ENCODE results near the gene PAQR7. TPM values are rescaled to one million over a fixed set of nuclear protein-coding genes. Genes with fewer than 3 reads are reported as not detected.

The PAQR7 gene
- total RNA-seq, 1 donor from 2014 or later = 9.4 TPM

DNA sequence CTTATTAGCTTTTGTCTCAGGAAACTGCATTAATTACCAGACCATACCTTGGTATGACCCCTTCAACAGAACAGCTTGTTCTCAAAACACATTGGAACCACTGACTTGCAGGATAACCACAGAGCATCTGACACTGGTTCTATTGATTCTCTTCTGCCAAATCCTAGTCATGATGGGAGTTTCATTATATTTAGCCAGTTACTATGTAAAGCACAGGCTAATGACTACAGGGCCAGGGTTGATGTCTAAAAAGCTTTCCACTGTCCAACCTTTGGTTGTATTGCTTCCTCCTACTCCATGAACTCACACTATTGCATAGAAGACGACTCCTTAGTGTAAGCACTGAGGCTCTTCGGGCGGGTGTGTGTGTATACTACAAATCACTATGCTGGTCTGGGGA is 27.0 kb upstream of the PAQR7 start:
- DNase-seq (ENCODE audit: low read depth) = no peak
- no peak overlapping the region for H3K4me3 ChIP-seq (ENCODE audit: low read depth, low read length)
- TF ChIP-seq, protein P1, sequence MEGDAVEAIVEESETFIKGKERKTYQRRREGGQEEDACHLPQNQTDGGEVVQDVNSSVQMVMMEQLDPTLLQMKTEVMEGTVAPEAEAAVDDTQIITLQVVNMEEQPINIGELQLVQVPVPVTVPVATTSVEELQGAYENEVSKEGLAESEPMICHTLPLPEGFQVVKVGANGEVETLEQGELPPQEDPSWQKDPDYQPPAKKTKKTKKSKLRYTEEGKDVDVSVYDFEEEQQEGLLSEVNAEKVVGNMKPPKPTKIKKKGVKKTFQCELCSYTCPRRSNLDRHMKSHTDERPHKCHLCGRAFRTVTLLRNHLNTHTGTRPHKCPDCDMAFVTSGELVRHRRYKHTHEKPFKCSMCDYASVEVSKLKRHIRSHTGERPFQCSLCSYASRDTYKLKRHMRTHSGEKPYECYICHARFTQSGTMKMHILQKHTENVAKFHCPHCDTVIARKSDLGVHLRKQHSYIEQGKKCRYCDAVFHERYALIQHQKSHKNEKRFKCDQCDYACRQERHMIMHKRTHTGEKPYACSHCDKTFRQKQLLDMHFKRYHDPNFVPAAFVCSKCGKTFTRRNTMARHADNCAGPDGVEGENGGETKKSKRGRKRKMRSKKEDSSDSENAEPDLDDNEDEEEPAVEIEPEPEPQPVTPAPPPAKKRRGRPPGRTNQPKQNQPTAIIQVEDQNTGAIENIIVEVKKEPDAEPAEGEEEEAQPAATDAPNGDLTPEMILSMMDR (conservative IDR thresholded peaks at IDR 0.05; ENCODE audit: low read depth, low read length) = no peak

DNA sequence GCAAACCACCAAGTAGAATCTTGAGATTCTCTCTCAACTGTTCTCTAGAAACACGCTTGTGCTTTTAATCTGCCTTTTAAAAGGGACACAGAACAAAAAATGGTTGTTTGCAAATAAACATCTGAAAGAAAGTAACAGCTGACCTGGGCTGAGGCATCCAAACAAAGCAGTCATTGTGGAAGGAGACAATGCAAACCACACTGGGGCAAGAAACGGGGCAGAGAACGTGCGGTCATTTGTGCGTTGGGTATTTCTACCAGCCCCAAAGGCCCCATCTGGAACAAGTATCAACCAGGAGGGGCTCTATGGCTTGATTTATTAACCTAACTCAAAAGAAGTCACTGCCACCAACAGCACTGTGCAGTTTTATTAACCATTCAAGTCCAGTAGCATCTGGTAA is 24.7 kb upstream of the PAQR7 start:
- DNase-seq (ENCODE audit: low read depth) = no peak
- H3K4me3 ChIP-seq (ENCODE audit: low read depth, low read length) = no peak overlapping the region
- TF ChIP-seq, protein P1 (conservative IDR thresholded peaks at IDR 0.05; ENCODE audit: low read depth, low read length) = no peak

DNA sequence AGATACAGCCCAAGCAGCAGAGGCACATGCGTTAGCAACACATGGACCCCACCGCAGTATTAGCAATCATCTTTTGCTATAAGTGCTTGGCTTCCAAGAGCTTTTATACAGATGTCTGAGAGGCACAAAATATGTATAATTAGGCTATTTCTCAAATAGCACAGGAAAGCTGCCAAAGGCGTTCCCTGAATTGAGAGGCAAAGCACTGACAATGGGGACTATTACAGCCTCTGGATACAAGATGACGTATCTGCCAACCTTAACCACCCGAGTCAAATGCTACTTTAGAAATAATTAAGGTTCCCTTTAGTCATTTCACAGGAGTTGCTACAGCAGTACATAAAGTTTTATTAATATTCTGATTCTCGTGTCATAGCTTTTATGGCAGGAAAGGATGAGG is 24.3 kb upstream of the PAQR7 start:
- H3K4me3 ChIP-seq (ENCODE audit: low read depth, low read length) = no peak overlapping the region
- TF ChIP-seq, protein P1 (conservative IDR thresholded peaks at IDR 0.05; ENCODE audit: low read depth, low read length) = no peak
- no peak for DNase-seq (ENCODE audit: low read depth)

DNA sequence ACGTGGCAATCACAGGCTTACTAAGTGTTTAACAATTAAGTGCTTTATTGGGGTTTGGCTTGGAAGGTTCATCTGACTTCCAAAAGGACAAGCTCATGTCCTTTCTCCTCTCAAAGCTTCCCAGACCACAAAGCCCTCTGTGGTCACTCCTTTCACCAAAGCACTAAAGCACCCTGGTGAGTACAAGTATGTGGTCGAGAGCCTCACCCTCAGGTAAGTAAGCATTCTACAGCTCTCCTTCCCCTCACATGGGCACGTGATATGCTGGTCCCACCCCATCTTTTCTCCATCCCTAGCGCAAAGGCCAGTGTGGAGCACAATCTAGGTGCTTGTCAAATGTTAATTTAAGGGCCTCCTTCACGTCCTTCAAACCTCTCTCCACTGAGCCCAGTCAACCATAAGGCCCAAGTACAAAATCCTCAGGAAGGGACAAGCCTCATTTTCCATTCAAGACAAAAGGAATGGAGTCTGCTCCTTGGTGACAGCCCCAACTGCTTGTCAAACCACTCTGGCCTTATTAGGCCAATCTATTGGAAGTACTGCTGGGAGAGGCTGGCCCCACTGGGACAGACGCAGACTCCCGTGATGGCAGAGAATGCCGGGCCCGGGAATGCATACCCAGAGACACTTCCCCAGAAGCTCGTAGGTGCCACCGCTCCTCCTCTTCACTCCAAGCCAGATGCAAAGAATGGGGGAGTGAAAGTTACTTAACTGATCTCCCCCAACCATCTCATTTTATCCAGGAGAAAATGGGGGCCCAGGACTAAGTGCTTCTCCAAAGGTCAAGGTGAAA is 22.9 kb upstream of the PAQR7 start:
- DNase-seq (ENCODE audit: low read depth) = no peak
- H3K4me3 ChIP-seq (ENCODE audit: low read depth, low read length) = no peak overlapping the region
- TF ChIP-seq, protein P1 (conservative IDR thresholded peaks at IDR 0.05; ENCODE audit: low read depth, low read length) = no peak

DNA sequence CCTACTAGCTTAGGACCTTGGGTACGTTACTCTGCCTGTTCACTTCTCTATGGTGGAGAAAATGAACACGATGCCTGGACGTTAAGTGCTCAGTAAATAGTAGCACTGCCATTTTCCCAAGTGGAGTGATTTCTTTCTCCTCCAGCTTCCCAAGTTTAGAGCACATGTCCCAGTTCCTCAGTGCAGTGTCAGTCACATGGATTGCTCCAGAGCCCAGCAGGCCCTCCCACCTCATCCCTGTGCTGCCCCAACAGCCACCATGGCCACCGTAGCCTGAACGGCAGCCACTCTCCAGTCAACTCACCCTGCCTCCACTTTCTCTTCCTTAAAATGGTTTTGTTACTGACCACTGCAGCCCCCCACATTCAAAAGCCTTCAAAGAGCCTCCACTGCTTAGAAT is 22.2 kb upstream of the PAQR7 start:
- no peak overlapping the region for H3K4me3 ChIP-seq (ENCODE audit: low read depth, low read length)
- DNase-seq (ENCODE audit: low read depth) = no peak
- TF ChIP-seq, protein P1 (conservative IDR thresholded peaks at IDR 0.05; ENCODE audit: low read depth, low read length) = no peak

DNA sequence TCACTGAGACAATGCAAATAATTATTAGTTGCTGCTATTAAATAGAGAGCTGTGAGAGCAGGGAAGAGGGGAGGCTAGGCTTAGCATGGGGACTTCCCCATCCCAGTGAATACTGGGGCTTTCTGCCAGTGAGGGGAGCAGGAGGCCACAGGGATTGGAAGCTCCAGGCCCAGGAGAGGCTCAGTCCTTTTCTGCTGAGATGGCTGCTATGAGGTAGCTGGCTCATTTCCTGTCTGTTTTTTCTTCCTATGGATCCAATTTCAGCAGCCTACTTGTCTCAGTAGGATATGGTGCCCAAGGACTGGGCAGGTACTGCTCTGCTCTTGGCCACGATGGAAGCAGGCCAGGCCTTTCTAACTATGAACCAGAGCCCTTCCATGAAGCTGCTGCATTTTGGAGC is 20.8 kb upstream of the PAQR7 start:
- TF ChIP-seq, protein P1 (conservative IDR thresholded peaks at IDR 0.05; ENCODE audit: low read depth, low read length) = no peak
- H3K4me3 ChIP-seq (ENCODE audit: low read depth, low read length) = no peak overlapping the region
- no peak for DNase-seq (ENCODE audit: low read depth)

Measured in epithelial cell of proximal tubule (primary cell).